ENCODE data around the gene UNC5CL.

The UNC5CL gene

DNA sequence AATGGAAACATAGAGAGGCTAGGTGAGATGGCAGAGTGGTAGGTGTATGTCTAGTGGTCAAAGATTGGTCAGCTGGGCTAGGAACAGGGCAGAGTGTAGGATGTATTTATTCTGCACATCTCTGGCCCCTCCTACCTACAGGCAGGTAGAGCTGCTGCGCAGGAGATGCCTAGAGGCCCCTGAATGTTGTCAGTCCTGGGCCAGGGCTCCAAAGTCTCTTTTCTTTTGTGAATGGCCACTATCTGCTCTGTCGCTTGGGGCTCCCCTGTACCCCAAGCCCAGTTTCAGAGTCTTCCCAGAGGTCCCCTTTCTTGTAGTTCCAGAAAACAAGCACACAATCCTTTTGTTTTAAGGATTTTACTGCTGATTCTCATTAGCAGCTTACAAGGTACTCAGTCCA is 8.3 kb upstream of the UNC5CL start:
- TF ChIP-seq TCF12 (IDR thresholded peaks at IDR 0.05; ENCODE audit: low read depth) = no peak
- TF ChIP-seq MAX (IDR thresholded peaks at IDR 0.05) = no peak
- TF ChIP-seq TAF1 (IDR thresholded peaks at IDR 0.05; ENCODE audit: low read depth) = no peak
- no peak for TF ChIP-seq EP300 (IDR thresholded peaks at IDR 0.05; ENCODE audit: borderline replicate concordance)
- TF ChIP-seq CREB1 (IDR thresholded peaks at IDR 0.05; ENCODE audit: low read depth) = no peak
- no peak for TF ChIP-seq CEBPB (IDR thresholded peaks at IDR 0.05)
- no peak for TF ChIP-seq NFIC (IDR thresholded peaks at IDR 0.05)
- no peak for TF ChIP-seq RAD21 (IDR thresholded peaks at IDR 0.05; ENCODE audit: low read depth)
- no peak for TF ChIP-seq ZBTB7A (IDR thresholded peaks at IDR 0.05; ENCODE audit: low read depth)

- no peak for TF ChIP-seq MAX (IDR thresholded peaks at IDR 0.05)
- TF ChIP-seq YY1 (IDR thresholded peaks at IDR 0.05; ENCODE audit: low read depth) = no peak
- no peak for TF ChIP-seq TCF12 (IDR thresholded peaks at IDR 0.05; ENCODE audit: low read depth)
- no peak for TF ChIP-seq FOXM1 (IDR thresholded peaks at IDR 0.05; ENCODE audit: borderline replicate concordance, low read depth)
- no peak for TF ChIP-seq RAD21 (IDR thresholded peaks at IDR 0.05; ENCODE audit: low read depth)
- TF ChIP-seq TAF1 (IDR thresholded peaks at IDR 0.05; ENCODE audit: low read depth) = no peak
- TF ChIP-seq EP300 (IDR thresholded peaks at IDR 0.05; ENCODE audit: borderline replicate concordance) = no peak
- TF ChIP-seq TEAD4 (IDR thresholded peaks at IDR 0.05) = no peak
- no peak for TF ChIP-seq USF1 (IDR thresholded peaks at IDR 0.05)
- TF ChIP-seq, protein P1, sequence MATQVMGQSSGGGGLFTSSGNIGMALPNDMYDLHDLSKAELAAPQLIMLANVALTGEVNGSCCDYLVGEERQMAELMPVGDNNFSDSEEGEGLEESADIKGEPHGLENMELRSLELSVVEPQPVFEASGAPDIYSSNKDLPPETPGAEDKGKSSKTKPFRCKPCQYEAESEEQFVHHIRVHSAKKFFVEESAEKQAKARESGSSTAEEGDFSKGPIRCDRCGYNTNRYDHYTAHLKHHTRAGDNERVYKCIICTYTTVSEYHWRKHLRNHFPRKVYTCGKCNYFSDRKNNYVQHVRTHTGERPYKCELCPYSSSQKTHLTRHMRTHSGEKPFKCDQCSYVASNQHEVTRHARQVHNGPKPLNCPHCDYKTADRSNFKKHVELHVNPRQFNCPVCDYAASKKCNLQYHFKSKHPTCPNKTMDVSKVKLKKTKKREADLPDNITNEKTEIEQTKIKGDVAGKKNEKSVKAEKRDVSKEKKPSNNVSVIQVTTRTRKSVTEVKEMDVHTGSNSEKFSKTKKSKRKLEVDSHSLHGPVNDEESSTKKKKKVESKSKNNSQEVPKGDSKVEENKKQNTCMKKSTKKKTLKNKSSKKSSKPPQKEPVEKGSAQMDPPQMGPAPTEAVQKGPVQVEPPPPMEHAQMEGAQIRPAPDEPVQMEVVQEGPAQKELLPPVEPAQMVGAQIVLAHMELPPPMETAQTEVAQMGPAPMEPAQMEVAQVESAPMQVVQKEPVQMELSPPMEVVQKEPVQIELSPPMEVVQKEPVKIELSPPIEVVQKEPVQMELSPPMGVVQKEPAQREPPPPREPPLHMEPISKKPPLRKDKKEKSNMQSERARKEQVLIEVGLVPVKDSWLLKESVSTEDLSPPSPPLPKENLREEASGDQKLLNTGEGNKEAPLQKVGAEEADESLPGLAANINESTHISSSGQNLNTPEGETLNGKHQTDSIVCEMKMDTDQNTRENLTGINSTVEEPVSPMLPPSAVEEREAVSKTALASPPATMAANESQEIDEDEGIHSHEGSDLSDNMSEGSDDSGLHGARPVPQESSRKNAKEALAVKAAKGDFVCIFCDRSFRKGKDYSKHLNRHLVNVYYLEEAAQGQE (IDR thresholded peaks at IDR 0.05; ENCODE audit: low read depth) = no peak
- no peak for TF ChIP-seq ZBTB7A (IDR thresholded peaks at IDR 0.05; ENCODE audit: low read depth)
- TF ChIP-seq EGR1 (IDR thresholded peaks at IDR 0.05) = no peak
- TF ChIP-seq CREB1 (IDR thresholded peaks at IDR 0.05; ENCODE audit: low read depth) = no peak
- no peak for TF ChIP-seq NFIC (IDR thresholded peaks at IDR 0.05)
- TF ChIP-seq CEBPB (IDR thresholded peaks at IDR 0.05) = no peak
Observed at GRCh38 chr6:41046084-41046483, 7.1 kb upstream of the UNC5CL start.

DNA sequence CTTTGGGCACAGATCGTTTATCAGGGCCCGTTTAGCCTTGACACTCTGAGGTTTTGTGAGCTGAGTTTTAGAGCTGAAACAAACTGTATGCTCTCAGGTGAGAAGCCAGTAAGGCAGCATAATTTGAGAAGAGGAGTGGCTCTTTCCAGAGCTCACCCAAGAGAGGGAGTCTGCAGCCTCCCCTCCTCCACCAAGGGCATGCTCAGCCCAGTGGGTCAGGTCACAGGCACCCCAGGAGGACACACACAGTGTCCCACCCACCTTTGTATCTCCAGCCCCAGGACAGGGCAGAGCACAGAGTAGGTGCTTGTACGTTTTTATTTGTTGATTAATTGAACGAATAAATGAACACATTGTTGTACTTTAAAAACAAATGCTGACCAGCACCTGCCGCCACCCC is 6.6 kb upstream of the UNC5CL start:
- TF ChIP-seq TEAD4 (IDR thresholded peaks at IDR 0.05) (no peak), MAX (IDR thresholded peaks at IDR 0.05) (no peak), CREB1 (IDR thresholded peaks at IDR 0.05; ENCODE audit: low read depth) (no peak), EGR1 (IDR thresholded peaks at IDR 0.05) (no peak), TAF1 (IDR thresholded peaks at IDR 0.05; ENCODE audit: low read depth) (no peak), USF1 (IDR thresholded peaks at IDR 0.05) (no peak)
- TF ChIP-seq, protein P1 (IDR thresholded peaks at IDR 0.05; ENCODE audit: low read depth) = no peak

DNA sequence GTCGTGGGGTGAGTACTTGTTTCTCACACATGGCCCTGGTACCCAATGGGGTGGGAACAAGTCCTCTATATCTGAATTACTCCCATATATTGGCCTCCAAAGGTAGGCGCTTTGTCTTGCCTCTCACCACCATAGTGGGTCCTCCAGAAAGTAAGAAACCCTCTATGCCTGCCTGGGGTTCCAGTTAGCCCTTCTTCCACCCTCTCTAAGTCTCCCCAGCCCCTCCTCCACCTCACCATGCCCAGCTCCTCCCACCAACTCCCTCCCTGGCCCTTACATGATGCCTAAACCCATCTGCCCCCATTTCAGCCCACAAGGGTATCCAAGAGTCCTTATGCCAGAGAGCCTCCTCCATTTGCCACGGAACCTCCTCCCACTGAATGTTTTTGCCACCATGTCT is 4.1 kb upstream of the UNC5CL start:
- TF ChIP-seq TAF1 (IDR thresholded peaks at IDR 0.05; ENCODE audit: low read depth) (no peak), TEAD4 (IDR thresholded peaks at IDR 0.05) (no peak)

DNA sequence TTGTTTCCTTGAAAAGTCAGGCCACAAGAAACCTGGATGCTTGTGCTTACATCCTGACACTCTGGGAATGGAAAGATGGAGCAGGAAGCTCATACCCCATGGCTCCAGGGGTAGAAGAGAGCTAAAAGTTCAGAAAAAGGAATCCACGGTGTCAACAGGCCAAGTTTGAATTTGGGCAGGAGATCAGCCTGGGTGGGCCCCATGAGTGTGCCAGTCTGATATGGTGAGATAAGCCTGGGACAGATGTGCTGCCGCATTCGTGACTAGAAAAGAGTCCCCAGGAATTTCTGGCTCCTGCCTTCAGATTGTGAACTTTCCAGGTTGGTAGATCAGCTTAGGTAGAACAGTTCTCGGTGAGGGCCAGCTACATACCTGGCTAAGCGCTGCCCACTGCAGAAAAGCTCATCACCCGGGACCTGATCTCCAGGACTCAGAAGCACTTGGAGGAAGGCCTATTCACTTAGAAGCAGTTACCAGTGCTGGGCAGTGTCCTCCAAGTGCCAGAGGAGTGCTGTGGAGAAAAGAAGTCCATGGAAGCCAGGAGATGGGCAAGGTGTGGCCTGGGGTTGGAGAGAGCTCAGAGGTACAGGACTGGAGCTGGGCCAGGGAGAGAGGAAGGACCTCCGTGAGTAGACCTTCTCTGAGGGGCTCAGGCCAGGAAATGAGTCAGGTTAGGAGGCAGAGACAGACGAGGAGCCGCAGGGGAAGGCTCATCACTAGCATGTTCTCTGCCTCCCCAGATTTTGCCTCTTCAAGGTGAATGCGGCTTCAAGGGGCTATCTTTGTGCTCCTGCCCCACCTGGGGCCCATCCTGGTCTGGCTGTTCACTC is 3.4 kb upstream of the UNC5CL start, which contains the start of gene TSPO2:
TSS of gene TSPO2 (plus strand) at position 242 of the 830 bp plus-strand sequence. CDS start at position 761, 519 bp downstream.
- TF ChIP-seq TCF12 (IDR thresholded peaks at IDR 0.05; ENCODE audit: low read depth) = no peak
- no peak for TF ChIP-seq EP300 (IDR thresholded peaks at IDR 0.05; ENCODE audit: borderline replicate concordance)

DNA sequence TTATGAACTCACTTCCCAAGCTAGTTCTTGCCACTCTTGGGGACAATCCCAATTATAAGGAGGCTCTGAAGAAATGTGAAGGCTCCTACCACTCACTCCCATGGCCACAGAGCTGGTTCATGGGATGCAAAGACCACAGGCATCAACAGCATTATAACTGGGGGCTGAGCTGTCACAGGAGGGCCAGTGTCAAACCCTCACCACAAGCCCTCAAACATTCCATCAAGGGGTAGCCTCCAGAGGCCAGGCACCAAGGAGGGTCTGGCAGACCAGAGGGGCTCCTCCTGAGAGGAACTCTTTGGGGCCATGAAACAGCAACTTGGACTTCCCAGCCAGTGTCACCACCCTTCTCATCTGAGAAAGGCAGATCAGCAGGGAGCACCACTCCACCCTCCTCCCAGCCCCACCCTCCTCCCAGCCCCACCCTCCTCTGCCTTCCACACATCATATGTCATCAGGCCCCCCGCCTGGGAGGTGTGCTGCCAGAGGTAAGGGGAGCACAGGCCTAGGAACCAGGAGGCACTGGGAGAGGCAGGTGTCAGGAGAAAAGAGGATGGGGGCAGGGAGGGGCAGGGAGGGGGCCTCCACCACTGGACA is 2.0 kb upstream of the UNC5CL start:
- no peak for TF ChIP-seq NFIC (IDR thresholded peaks at IDR 0.05)
- no peak for TF ChIP-seq ZBTB7A (IDR thresholded peaks at IDR 0.05; ENCODE audit: low read depth)
- no peak for TF ChIP-seq TCF12 (IDR thresholded peaks at IDR 0.05; ENCODE audit: low read depth)
- no peak for TF ChIP-seq USF1 (IDR thresholded peaks at IDR 0.05)
- TF ChIP-seq, protein P1 (IDR thresholded peaks at IDR 0.05; ENCODE audit: low read depth) = no peak
- TF ChIP-seq FOXM1 (IDR thresholded peaks at IDR 0.05; ENCODE audit: borderline replicate concordance, low read depth) = no peak
- TF ChIP-seq EP300 (IDR thresholded peaks at IDR 0.05; ENCODE audit: borderline replicate concordance) = no peak
- no peak for TF ChIP-seq CREB1 (IDR thresholded peaks at IDR 0.05; ENCODE audit: low read depth)
- no peak for TF ChIP-seq MAX (IDR thresholded peaks at IDR 0.05)
- TF ChIP-seq RAD21 (IDR thresholded peaks at IDR 0.05; ENCODE audit: low read depth) = no peak
- no peak for TF ChIP-seq TEAD4 (IDR thresholded peaks at IDR 0.05)
- no peak for TF ChIP-seq TAF1 (IDR thresholded peaks at IDR 0.05; ENCODE audit: low read depth)
- no peak for TF ChIP-seq YY1 (IDR thresholded peaks at IDR 0.05; ENCODE audit: low read depth)
- TF ChIP-seq CEBPB (IDR thresholded peaks at IDR 0.05) = no peak
- TF ChIP-seq EGR1 (IDR thresholded peaks at IDR 0.05) = no peak
